CD4-positive, alpha-beta T cell treated with Interleukin-10 for 1 hour (primary cell): Measurements from ENCODE around the gene CDKN2B-AS1.
A peak's percentile ranks its signal among the peaks of the same experiment; 100 is the strongest.

Experiments
- DNase-seq: peaks from one replicate; pipeline ENCODE4 v3.0.0-alpha.2; 2020

Gene CDKN2B-AS1

DNA sequence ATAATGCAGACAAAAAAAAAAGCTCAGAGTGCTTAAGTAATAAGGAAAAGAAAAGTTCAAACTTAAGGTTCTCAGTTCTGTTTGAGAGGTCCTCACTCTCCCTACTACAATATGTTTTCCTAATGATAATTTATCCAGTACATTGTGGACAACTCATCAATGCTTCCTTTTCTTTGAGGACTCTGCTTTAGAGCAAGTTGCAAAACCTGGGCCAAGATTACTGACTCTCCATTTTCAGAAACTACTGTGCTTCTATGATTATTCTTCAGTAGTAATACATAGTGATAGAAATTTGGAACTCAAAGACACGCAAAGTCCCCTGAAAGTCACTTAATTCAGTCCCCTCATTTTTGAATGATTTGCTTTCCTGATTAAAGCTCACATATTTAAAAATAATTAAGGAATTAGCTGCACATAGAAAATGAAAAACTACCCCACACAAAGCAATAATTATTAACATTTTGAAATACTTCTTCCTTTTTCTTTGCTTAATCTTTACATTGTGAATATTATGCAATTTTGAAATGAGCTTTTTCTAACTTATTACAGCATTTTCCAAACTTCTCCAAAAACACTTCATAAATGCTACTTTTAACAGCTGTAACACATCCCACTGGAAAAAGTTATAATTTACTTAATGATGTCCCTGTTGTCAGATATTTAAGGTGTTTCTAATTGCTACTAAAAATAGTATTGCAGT is 11.6 kb upstream of the CDKN2B-AS1 start:
- DNase-seq = no peak

DNA sequence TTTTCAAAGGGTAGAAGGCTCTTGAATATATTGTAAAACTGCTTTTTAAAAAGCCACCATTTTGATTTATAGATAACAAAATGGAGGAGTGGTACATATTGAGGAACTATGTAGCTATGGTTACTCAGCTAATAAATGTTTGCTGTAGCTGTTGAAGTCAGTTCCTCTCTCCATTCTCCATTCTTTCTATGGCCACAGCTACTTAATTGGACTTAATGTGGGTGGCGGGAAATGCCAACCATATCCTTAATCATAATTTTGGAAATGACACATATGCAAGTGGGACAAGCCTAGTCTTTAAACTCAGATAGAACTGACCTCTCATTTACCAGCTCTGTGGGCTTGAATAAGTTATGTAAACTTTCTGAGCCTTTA is 11.0 kb upstream of the CDKN2B-AS1 start:
- DNase-seq = no peak

DNA sequence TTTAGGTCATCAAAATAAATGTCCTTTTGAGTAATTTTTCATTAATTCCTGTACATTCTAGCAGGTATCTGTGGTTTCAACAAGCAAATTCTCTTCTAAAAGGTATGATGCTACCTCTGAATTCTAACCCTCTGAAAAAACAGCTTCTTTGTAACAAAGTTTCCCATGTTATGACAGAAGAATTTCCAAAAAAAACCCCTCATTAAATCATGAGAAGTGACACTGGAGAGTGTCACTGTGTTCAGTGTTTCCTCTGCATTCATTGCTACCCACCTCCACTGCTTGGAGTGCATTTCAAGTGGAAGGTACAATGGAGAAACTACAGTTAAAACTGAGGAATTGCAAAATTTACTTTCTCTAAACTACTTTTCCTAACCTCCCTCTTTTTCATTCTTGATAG is 10.5 kb upstream of the CDKN2B-AS1 start:
- DNase-seq = no peak

DNA sequence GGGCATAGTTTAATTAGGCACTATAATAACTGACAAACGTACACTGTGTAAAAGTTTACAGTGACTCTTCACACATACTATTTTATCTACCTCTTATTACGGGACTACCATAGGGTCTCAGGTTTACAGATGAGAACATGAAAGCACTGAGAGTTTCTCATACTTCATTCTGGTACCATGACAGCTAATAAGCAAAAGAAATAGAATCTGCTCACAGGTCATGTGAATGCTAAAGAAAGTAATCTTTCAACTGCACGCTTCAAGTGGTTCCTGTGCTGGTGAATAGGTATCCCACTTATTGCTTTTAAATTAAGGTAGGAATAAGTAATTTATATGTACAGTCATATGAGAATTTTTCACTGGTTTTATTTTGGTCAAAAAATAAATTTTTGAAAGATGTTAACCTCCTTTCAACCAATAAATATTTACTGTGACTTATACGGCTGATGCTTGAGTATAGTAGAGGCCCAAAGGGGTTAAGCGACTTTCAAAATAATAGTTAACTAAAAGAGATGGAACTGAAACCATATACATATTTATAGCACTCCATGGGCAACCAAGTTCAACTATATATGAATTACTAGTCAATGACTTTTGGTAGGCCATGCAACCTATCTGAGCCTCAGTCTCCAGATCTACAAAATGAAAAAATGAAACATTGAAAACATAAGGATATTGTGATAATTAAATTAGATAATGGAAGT is 8.5 kb upstream of the CDKN2B-AS1 start:
- no peak for DNase-seq

DNA sequence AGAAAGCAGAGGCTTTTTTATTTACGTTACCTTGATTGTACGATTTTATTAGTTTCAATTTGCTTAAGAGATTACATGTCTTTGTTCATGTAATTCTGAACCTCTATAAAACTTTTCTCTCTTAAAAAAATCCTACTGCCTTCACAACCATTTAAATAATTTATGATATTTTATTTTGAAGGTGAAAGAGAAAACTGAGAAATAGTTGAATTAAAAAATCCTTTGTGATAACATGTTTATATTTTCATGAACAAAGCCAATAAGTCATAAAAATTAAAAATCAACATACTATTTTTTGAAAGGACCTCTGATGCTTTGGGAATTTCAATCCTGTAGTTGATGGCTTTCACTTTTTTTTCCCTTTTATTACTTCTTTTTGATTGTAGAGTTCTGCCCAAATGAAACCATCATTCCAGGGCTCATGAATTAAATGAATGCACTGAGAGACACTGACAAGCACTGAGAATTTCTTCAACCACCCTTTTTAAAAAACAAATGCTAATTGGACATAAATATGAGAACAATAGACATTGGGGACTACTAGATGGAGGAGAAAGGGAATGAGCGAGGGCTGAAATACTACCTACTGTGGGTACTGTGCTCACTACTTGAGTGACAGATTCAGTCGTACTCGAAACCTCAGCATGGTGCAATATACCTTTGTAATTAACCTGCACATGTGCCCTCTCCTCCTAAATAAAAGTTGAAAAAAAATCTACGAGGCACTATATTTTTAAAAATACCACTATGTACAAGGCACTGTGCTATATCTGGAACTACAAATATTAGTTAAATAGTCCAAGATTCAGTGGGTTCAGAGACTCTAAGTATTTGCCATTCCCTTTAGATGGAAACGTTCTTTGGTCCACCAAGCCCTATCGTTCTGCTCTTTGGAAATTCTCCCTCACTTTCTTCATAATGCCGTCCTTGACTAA is 6.3 kb upstream of the CDKN2B-AS1 start:
- no peak for DNase-seq

DNA sequence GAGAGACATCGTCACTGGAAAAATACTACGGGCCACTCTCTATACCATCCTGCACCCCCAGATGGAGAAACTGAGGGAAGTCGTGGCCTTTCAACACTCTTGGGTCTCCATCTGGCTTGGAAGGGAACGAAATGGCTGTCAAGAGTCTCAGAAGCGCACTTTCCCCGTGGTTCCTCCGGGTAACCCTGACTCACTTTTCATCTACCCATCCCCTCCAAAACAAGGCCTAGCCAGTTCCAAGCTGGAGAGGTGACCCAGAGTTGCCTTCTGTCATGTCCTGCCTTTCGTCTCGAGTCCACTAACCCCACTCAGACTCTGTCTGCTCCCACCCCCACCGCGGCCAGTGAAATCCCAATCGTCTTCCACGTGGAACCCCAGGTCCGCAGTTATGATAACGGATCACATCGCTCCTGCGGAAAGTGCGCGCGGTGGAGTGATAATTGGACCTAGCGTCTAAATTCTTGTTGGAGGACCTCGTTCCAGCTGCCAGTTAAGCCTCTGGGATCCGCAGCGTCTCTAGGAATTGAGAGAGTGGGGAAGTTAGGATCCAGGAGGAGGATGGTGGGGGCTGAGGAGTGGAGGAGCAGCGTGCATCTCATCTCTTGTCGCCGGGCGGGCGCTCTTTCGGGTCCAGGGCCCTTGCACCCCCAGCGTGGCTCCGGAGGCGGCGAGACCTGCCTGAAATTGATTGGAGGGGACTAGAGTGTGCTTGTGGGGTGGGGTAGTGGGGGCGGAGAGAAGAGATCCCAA is 5.0 kb upstream of the CDKN2B-AS1 start:
- DNase-seq = no peak

DNA sequence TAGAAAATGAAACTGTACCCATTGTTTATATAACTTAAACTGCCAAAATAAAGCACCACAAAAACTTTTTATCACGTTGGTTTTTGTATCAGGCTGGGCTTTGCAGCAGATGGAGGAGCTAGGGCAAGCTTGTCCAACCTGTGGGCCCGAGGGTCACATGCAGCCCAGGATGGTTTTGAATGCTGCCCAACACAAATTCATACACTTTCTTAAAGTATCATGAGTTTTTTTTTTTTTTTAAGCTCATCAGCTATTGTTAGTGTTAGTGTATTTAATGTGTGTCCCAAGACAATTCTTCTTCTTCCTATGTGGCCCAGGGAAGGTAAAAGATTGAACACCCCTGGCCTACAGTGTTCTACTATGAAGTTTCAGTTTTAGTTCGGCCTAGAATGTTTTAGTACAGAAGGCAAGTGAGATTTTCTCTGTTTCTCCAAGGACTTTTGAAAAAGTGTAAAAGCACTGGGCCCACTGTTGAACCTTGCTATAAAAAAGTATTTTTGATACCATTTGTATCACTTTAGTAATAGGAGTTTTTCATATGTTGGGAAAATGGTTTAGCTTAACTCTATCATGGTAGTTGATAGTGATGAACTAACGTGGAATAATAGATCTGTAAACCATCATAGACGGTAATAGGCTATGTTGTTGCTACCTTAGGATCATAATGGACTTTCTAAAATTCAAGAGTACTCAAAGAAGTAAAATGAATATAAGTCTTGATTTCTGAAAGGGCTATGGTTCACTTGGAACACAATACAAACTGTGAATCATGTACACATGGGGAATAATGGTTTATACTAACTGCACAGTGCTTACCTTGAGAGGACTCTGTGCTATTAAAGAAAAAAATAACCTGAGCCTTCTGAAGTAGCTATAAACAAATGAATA is 3.3 kb upstream of the CDKN2B-AS1 start:
- DNase-seq = no peak

DNA sequence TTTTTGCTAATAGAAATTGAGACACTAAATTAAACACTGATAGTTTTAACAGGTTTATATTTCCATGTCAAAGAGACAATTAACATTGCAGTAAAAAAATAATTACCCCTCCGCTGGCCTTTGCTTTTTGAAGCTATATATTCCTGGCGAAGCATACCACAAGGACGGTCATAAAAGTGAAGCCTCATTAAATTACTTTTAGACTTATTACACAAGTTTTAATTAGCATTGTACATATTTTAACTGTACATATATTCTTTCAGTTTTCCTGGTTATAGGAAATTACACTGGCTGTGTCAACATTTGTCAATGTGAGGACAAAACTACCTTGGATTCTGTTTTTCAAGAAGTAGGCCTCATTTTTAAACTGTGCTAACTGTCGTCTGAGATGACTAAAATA is 1.6 kb upstream of the CDKN2B-AS1 start:
- DNase-seq = no peak

DNA sequence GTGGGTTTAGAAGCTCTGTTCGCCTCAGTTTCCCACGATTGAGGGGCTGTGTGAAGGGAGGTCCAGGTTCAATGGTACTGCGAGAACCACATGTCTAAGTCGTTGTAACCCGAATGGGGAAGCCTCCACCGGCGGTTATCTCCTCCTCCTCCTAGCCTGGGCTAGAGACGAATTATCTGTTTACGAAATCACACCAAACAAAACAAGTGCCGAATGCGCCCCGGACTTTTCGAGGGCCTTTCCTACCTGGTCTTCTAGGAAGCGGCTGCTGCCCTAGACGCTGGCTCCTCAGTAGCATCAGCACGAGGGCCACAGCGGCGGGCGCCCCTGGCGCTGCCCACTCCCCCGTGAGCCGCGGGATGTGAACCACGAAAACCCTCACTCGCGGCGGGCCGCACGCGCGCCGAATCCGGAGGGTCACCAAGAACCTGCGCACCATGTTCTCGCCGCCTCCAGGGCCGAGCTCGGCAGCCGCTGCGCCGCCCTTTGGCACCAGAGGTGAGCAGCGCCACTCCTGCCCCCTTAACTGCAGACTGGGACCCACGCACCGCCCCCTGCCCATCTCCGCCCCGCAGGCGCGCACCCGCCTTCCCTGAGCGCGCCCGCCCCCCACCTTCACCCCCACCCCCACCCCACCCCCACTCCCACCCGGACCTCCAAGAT is 567 bp upstream of the CDKN2B-AS1 start, which contains the start of gene CDKN2A:
Gene CDKN2A (minus strand): TSS at position 500 of the 663 bp plus-strand sequence.
- DNase-seq = peak; percentile 40

DNA sequence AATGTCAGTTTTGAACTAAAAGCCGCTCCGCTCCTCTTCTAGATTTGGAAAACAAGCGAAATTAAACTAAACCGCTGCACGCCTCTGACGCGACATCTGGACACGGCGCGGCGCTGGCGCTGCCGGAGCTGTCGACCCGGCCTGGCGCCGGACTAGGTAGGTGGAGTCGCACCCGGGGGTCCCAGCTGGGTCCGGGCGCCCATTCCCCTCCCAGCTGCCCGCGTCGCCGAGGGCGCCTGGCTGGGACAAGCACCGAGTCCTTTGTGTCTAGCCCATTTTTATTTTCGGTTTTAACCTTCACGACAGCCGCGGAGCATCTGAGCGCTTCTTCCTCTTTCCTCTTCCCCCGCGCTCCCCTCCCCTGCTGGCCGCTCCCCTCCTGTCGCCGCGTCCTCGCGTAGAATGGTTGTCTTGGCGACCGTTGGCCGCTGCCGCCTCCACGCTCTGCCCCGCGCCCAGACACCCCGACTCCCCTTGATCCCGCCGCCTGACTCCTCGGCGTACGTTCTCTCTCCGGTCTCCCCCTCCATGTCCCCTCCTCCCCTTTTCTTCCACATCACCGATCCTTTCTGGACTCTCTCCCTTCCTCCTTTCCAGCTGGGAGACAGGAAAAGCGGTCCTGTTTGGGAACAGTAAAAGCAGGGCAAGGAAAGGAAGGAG is 545 bp downstream of the CDKN2B-AS1 start:
- peak; percentile 88 for DNase-seq

DNA sequence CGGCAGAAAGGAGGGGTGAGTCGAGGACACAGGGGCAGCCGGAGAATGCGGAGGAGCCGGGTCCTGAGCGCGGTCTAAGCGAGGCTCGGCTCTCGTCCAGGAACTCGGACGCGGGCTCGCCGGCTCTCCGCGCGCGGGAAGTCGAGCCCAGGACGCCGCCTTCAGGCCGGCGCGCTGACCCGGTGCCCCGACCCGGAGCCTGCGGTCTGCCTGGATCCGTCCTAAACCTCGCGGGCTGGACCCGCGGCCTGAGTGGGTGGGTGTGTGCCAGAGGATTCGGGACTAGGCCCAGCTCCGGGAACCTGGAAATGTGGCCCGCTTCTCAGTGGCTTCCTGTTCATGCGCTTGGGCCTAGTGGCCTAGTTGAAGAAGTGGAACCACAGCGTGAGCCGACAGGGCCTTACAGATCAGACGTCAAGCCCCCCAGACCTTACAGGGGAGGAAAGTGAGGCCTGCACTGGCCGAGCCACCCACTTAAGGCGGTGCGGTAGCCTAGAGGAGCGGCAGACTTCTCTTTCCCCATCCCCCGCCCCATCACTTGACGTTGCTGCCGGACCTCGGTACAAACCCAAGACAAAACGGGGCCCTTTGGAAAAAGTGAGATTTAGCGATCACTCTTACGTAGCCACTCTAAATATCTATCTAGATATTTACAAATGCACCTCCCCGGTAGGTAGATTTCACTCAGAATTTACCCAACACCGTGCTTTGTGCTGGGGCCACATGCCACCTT is 1.2 kb downstream of the CDKN2B-AS1 start:
- DNase-seq = peak; percentile 30

DNA sequence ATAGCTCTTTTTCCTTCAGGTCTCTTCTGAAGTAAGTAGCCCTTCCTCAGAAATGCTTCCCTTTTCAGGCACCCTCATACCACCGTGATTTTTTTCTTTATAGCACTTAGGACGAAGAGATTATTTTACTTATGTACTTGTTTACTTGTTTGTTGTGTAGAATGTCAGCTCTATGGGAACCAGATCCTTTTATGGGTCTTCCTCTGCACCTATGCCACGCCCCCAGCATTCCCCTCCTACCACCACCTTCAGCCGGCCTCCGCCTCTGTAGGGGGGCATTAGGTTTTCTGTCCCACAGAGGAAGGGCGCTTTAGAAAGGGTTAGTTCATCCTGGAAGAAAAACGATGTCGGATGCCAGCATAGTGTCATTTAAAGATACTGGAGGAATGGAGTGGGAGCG is 1.8 kb downstream of the CDKN2B-AS1 start:
- no peak for DNase-seq

DNA sequence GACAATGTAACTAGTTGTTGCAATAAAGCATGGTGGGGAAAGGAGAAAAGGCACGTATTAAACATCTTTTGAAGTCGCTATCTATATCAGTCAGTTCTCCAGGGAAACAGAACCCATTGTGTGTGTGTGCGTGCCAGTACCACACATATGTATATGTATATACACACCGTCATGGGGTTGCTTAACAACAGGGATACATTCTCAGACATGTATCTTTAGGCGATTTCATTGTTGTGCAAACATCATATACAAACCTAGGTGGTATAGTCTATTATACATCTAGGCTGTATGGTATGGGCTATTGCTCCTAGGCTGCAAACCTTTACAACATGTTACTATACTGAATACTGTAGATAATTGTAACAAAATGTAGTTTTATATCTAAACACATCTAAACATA is 2.3 kb downstream of the CDKN2B-AS1 start:
- no peak for DNase-seq

DNA sequence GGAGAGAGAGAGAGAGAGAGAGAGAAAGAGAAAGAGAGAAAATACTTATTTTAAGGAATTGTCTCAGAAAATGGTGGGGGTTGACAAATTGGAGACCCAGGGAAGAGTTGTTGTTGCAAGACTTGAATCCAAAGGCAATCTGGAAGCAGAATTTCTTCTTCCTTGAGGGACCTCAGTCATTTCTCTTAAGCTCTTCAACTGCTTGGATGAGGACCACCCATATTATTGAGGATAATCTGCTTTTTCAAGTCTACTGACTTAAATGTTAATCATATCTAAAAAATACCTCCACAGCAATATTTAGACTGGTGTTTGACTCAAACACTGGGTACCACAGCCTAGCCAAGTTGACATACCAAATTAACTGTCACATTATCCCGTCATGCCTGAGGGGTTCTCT is 2.9 kb downstream of the CDKN2B-AS1 start:
- DNase-seq = no peak

DNA sequence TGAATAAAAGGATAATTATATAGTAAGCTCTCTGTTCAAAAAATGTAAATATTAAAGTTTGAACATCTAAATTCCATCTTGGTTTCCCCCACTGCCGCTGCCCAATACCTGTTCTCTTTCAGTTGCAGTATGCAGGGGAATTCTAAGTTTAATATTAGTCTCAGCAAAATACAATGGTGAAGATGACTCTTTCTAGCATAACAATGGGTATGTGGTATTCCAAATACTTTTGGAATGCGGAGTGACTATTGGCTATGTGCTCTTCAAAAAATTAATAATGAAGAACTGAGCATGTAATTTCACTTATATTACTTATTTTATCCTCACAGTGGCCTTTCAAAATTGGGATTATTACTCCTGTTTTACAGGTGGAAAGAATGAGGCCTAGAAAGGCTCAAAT is 3.4 kb downstream of the CDKN2B-AS1 start:
- no peak for DNase-seq

DNA sequence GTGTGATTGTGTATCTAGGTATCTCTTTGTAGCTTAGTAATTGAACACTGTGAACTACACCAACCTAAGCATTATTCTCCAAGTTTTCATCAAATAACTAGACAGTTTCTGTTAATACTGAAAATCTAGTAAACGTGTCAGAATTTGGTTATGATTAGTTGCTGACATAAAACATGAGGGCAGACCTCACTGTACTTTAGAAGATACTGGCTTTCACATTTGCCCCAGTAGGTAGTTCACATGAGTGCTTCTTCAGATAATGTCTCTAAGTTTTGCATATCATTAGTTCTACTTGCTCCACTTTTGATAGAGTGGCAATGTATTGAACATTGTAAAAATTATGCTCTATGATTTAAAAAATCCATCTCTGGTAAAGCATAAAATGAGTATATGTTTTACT is 7.4 kb downstream of the CDKN2B-AS1 start:
- DNase-seq = no peak

DNA sequence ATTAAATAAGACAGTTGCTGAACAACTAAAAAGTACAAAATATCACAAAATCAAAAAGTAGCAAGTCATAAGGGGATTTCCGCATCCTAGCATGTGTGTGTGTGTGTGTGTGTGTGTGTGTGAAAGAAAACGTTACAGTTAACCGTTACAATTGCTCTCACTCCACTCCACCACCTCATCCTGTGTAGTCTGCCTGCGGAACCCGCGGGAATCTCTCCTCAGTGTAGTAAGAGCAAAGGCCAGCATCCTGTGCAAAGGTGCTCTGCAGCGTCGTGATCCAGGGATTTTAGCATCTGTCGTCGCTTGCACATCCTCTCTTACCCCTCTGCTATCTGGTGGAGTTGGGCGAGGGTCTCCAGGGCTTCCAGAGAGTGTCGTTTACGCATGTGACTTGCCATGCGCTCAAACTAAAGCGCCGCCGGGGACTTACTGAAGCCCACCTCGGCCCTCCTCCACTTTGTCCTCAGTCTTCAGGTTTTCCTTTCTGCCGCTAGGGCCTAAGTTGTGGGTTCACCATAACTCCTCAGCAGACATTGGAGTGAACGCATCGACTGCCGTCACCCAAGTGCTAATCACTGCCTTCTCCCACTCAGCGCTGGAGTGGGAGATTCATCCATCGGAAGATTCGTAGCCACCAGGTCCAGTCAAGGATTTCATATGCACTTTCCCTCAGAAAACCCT is 10.6 kb downstream of the CDKN2B-AS1 start:
- peak; percentile 43 for DNase-seq

DNA sequence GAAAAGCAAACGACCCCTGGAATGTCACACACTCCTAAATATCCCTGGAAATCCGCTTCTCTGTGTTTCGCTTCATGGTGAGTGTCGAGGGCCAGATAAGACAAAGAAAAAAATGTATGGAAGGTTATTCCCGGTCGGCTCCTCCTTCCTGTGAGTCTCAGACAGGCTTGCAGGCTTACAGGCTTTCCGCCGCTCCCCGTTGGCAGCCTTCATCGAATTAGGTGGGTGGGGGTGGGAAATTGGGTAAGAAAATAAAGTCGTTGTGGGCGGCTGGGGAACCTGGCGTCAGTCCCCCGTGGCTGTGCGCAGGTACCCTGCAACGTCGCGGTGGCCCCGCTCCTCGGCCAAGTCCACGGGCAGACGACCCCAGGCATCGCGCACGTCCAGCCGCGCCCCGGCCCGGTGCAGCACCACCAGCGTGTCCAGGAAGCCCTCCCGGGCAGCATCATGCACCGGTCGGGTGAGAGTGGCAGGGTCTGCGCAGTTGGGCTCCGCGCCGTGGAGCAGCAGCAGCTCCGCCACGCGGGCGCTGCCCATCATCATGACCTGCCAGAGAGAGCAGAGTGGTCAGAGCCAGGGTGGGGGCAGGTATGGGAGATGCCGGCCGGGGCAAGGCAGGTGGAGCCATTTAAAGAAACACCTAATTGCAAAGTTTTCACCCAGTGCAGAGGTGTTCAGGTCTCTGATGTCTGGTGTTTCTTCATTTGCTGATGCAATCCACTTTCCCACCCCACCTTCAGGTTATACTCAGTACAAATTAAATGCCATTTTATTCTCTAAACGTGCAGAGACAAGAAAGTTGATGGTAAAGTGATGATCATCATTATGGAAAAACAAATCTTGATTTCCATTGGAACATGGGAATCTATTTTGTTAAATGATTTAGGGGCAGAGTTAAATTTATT is 11.4 kb downstream of the CDKN2B-AS1 start:
- no peak for DNase-seq
